ENCODE measurements around the gene ITPRID2. TPM values are rescaled to one million over a fixed set of nuclear protein-coding genes. Genes with fewer than 3 reads are reported as not detected.

The ITPRID2 gene
- total and polyA plus RNA-seq, 2 of the 4 experiments (the other 2 are of a cell fraction): 74.1 to 187 TPM

GRCh38 chr2:181859123-181859522 lies 32.4 kb upstream of the ITPRID2 start:
- no peak overlapping the region for H3K9ac ChIP-seq (ENCODE audit: low read depth, low read length)
- H3K36me3 ChIP-seq (ENCODE audit: control insufficient read depth, insufficient read depth, low read length): no peaks in the 10 kb centered on the region
- H2AK5ac ChIP-seq (ENCODE audit: low read depth, low read length): no peak overlapping the region
- no peak overlapping the region for H2BK120ac ChIP-seq (ENCODE audit: low read depth, low read length)
- H3K18ac ChIP-seq (ENCODE audit: low read depth, low read length): no peak overlapping the region
- H3K56ac ChIP-seq (ENCODE audit: extremely low read depth, insufficient read depth, low read length): no peak overlapping the region
- H4K8ac ChIP-seq (ENCODE audit: low read depth in 2 of 2, low read length in 2 of 2): no peak overlapping the region
- intact Hi-C loops (cut with micrococcal nuclease): no loop called here
- no peak overlapping the region for H3K23ac ChIP-seq (ENCODE audit: low read depth, low read length)
- TF ChIP-seq USF2 (IDR thresholded peaks at IDR 0.05; ENCODE audit: low read depth, low read length) (no peak), POLR2A (IDR thresholded peaks at IDR 0.05; ENCODE audit: low read depth, low read length) (no peak), NFE2L2 (IDR thresholded peaks at IDR 0.05; ENCODE audit: low read depth, low read length) (no peak), CTCF (conservative IDR thresholded peaks at IDR 0.05; ENCODE audit: low read depth, low read length) (no peak), SMC3 (IDR thresholded peaks at IDR 0.05; ENCODE audit: low read depth, low read length) (no peak), BHLHE40 (IDR thresholded peaks at IDR 0.05; ENCODE audit: low read depth, low read length) (no peak), CEBPB (IDR thresholded peaks at IDR 0.05; ENCODE audit: low read depth, low read length) (no peak), FOS (IDR thresholded peaks at IDR 0.05; ENCODE audit: low read depth, low read length) (no peak), MAFK (IDR thresholded peaks at IDR 0.05; ENCODE audit: low read depth, low read length) (no peak), CHD1 (IDR thresholded peaks at IDR 0.05; ENCODE audit: low read depth, low read length) (no peak), RAD21 (IDR thresholded peaks at IDR 0.05; ENCODE audit: low read length) (no peak), MXI1 (IDR thresholded peaks at IDR 0.05; ENCODE audit: borderline replicate concordance, low read depth, low read length) (no peak), RFX5 (IDR thresholded peaks at IDR 0.05; ENCODE audit: low read depth, low read length) (no peak), MAZ (IDR thresholded peaks at IDR 0.05; ENCODE audit: borderline replicate concordance, low read depth, low read length) (no peak)
- ChIA-PET CTCF (interaction anchor here (1.3 kb wide), 1 partner anchor 9 kb away, joined by 5 read pairs; no protein-coding TSS in a partner anchor), POLR2A (ENCODE audit: unreplicated experiment) (no interaction called here)
- no peak overlapping the region for H2BK5ac ChIP-seq (ENCODE audit: low read depth, low read length, poor library complexity, severe bottlenecking)
- DNase-seq: no peak
- H3K14ac ChIP-seq (replicated peaks; ENCODE audit: low read depth, low read length): no peak overlapping the region
- BruUV-seq (replicated peaks): no TSS peak
- no peak overlapping the region for H2AFZ ChIP-seq (replicated peaks; ENCODE audit: low read length, poor library complexity)
- no peak for ATAC-seq (ENCODE audit: low read depth)
- no peak overlapping the region for H3K27ac ChIP-seq (ENCODE audit: insufficient read depth, low read length)
- H3K4me1 ChIP-seq (ENCODE audit: control insufficient read depth, insufficient read depth, low read length): no peaks in the 10 kb centered on the region
- in situ Hi-C loops (cut with MboI; ENCODE audit: low sequenced_read_pairs): no loop called here
- no peak overlapping the region for H2BK15ac ChIP-seq (ENCODE audit: low read depth, low read length)
- H3K9me3 ChIP-seq (ENCODE audit: control insufficient read depth, insufficient read depth, low read length): no peaks in the 10 kb centered on the region
- no peak overlapping the region for H2BK20ac ChIP-seq (ENCODE audit: low read depth, low read length)
- H3K4me2 ChIP-seq (ENCODE audit: low read depth, low read length): no peak overlapping the region
- H4K5ac ChIP-seq (ENCODE audit: low read depth, low read length): no peak overlapping the region
- no peak overlapping the region for H4K91ac ChIP-seq (ENCODE audit: insufficient read depth, low read depth, low read length)
- no peaks in the 10 kb centered on the region for H3K79me1 ChIP-seq (ENCODE audit: low read depth in 1 of 2, low read length in 2 of 2)
- dilution Hi-C loops (cut with HindIII; ENCODE audit: low sequenced_read_pairs, unreplicated experiment): no loop called here
- no peak overlapping the region for H3K4ac ChIP-seq (ENCODE audit: low read depth, low read length)
- no peak overlapping the region for H2AK9ac ChIP-seq (replicated peaks; ENCODE audit: low read depth, low read length, poor library complexity)
- no peaks in the 10 kb centered on the region for H3K27me3 ChIP-seq (ENCODE audit: control insufficient read depth, insufficient read depth, low read length)
- WGBS, 2 experiments (ENCODE audit: extremely low coverage in 2 of 2, insufficient read length in 1 of 2): no CpG with 5 or more reads among the region's 1 CpG
- H3K9me1 ChIP-seq (ENCODE audit: insufficient read depth, low read length): no peaks in the 10 kb centered on the region
- no peak overlapping the region for H3K4me3 ChIP-seq (ENCODE audit: insufficient read depth, low read depth, low read length)
- H4K20me1 ChIP-seq (ENCODE audit: insufficient read depth, low read length): no peaks in the 10 kb centered on the region

All from IMR-90 (cell line).